8988T (cell line): ENCODE data around the gene NOXO1.
"Not testable (repeated sequence)": the region's sequence is repeated elsewhere in the genome, so short reads cannot be mapped to it uniquely, and the experiment has no call there.

ENCODE experiments used
- DNase-seq: peaks from one replicate; pipeline ENCODE4 v3.0.0; 2011

Gene NOXO1

GRCh38 chr16:1977875-1978268, 3.4 kb downstream of the NOXO1 start:
- no peak for DNase-seq

DNA sequence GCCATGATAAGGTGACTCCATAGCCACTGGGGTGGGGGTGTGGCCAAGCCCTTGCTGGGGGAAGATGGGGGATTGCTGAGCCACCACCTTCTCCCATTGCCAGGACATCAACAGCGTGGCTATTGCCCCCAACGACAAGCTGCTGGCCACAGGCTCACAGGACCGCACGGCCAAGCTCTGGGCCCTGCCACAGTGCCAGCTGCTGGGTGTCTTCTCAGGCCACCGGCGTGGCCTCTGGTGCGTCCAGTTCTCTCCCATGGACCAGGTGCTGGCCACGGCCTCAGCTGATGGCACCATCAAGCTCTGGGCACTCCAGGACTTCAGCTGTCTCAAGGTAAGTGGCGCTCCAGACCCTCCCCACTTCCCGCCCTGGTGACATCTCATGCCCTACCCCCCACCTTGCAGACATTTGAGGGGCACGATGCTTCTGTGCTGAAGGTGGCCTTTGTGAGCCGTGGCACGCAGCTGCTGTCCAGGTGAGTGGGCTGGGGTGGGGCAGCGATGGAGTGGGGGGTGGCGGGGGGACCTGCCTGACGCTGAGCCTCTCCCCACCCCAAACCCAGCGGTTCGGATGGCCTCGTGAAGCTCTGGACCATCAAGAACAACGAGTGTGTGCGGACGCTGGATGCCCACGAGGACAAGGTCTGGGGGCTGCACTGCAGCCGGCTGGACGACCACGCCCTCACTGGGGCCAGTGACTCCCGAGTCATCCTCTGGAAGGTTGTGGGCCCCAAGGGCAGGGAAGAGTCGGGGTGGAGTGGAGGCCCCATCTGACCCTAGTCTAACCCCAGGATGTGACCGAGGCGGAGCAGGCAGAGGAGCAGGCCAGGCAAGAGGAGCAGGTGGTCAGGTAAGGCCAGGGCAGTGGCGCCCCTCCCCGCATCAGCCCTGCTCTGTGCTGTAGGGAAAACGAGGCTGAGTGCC, 4.1 kb downstream of the NOXO1 start:
- DNase-seq, result no peak

DNA sequence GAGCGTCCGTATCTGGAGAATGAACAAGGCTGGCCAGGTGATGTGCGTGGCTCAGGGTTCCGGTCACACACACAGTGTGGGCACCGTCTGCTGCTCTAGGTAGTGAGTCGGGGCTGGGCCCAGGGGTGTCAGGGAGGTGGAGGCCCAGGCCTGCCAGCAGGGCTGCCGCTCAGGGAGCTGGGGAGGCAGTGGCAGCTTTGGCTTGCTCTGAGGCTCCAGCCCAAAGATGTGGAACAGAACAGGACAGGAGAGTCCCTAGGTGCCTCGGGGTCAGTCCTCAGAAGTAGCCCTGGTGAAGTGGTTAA, 5.1 kb downstream of the NOXO1 start:
- DNase-seq, result no peak

- DNase-seq, result no peak
Measured at GRCh38 chr16:1975432-1976215, 5.6 kb downstream of the NOXO1 start.

- DNase-seq, result no peak
Measured at GRCh38 chr16:1974157-1975070, 6.9 kb downstream of the NOXO1 start.

GRCh38 chr16:1973461-1974156, 7.7 kb downstream of the NOXO1 start:
- DNase-seq, result no peak

GRCh38 chr16:1972490-1972877, 8.8 kb downstream of the NOXO1 start:
- DNase-seq, result no peak

DNA sequence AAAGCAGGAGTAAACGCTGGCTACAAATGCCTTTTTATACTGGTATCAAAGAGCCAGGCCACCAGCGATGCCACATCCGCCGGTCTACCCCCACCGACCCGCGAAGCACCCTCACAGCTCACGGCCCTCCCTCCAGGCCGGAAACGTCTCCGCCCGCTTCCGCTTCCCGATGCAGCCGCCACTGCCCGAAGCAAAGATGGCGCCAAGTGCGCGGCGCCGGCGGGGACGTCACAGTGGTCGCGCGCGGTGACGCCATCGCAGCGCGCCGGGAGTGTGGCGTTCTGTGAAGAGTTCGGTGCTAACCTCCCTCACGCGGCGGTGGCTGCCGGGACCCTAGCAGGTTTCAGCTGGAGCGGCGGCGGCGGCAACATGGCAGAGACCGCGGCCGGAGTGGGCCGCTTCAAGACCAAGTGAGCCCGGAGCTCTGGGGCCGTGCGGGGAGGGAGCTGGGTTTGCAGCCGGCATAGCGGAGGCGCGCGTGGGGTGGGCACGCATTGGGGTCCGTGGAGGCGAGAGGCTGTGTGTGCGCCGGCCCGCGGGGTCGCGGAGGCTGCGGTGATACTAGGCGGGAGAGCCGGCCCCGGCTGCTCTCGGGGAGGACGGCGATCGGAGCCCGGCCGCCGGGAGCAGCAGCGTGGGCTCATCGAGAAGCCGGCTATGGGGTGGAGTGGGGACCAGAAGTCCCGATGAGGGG, 9.3 kb downstream of the NOXO1 start, which contains the start of gene TBL3:
Gene TBL3 (plus strand): TSS at position 258 of the 694 bp plus-strand sequence. CDS start 112 bp downstream, at position 370.
- DNase-seq, result peak; percentile 96

- DNase-seq, result no peak
Measured at GRCh38 chr16:1968146-1968953, 12.9 kb downstream of the NOXO1 start.

DNA sequence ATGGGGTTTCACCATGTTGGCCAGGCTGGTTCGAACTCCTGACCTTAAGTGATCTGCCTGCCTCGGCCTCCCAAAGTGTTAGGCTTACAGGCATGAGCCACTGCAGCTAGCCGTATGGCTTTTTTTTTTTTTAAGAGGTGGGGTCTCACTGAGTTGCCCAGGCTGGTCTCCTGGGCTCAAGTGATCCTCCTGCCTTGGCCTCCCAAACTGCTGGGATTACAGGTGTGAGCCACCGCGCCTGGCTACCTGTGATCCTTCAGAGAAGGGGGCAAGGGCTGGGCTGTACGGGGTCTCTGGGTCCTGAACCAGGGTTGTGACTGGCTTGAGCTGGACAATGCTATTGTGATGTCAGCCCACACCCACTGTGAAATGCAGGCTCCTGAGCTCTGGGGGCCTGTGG, 14.8 kb downstream of the NOXO1 start, which contains the start of gene RNF151:
Gene RNF151 (plus strand): TSS at position 397 of the 400 bp plus-strand sequence. CDS start 26 bp downstream, outside the sequence.
- no peak for DNase-seq

GRCh38 chr16:1965396-1966001, 15.8 kb downstream of the NOXO1 start:
- no peak for DNase-seq

- DNase-seq, result peak; percentile 99
Measured at GRCh38 chr16:1964506-1965395, 16.5 kb downstream of the NOXO1 start, which contains the start of gene RPS2. RPS2 (minus strand) TSS chr16:1964826; CDS start chr16:1964625, 201 bp downstream.

GRCh38 chr16:1963806-1964505, 17.3 kb downstream of the NOXO1 start:
- no peak for DNase-seq

- not testable (repeated sequence) for DNase-seq
Measured at GRCh38 chr16:1962161-1963153, 18.8 kb downstream of the NOXO1 start.

- DNase-seq, result no peak
Measured at GRCh38 chr16:1961651-1962067, 19.6 kb downstream of the NOXO1 start.

DNA sequence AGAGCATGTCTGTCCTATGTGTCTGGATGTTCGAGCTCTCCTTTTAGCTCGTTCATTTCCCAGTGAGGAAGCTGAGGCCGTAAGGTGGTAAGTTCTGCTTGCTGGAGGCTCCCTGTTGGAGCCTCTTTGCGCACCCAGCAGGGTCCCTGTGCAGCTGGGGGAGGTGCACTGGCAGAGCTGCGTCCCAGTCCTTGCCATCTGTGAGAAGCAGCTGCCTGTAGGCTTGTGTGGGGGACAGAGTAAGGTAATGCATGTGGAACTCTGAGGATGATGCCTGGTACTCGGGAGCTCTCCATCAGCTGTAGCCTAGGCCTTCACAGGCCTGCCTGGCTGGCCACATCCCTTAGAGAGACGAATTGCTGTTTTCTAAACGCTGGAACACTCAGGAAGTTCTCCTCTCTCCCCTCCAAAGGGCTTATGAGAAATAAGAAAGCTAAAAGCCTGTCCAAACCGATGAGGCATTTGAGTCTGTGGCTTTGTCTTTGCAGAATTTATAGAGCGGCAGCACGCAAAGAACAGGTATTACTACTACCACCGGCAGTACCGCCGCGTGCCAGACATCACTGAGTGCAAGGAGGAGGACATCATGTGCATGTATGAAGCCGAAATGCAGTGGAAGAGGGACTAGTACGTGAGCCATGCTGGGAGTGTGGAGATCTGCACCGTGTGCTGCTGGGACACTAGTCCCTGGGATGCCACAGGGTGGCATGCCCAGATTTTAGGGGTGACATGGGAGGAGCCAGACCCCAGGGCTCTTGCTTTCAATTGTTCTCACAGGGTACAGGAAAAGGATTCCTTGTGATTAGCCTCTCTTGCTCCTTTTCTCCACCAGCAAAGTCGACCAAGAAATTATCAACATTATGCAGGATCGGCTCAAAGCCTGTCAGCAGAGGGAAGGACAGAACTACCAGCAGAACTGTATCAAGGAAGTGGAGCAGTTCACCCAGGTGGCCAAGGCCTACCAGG, 20.3 kb downstream of the NOXO1 start:
- no peak for DNase-seq
